Measurements from ENCODE around the gene BEX3.
"Not testable (repeated sequence)": the region's sequence is repeated elsewhere in the genome, so short reads cannot be mapped to it uniquely, and the experiment has no call there.

DNA sequence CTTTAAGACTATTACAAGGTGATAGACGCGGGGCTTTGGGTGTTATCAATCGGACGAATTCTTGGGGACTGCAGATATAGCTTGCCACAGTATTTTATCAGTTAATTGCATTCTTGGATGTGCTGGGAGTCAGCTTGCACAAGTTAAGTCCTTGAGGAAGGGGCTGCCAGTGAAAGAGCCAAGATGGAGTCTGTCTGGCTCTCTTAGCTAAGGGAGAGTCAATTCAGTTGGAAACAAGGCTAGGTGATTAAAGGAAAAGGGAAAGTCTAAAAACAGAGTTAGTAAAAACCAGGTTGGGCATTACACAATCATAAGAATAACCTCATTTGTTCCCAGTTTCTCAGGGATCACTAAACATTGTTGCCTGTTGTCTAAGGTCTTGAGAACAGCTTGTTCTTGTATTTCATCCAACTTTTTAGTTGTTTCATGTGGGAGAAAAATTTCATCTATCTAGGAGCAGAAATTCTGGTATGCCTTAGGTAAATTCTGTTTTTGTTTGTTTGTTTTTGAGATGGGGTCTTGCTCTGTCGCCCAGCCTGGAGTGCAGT, 9.0 kb downstream of the BEX3 start:
- TF ChIP-seq, protein P1, sequence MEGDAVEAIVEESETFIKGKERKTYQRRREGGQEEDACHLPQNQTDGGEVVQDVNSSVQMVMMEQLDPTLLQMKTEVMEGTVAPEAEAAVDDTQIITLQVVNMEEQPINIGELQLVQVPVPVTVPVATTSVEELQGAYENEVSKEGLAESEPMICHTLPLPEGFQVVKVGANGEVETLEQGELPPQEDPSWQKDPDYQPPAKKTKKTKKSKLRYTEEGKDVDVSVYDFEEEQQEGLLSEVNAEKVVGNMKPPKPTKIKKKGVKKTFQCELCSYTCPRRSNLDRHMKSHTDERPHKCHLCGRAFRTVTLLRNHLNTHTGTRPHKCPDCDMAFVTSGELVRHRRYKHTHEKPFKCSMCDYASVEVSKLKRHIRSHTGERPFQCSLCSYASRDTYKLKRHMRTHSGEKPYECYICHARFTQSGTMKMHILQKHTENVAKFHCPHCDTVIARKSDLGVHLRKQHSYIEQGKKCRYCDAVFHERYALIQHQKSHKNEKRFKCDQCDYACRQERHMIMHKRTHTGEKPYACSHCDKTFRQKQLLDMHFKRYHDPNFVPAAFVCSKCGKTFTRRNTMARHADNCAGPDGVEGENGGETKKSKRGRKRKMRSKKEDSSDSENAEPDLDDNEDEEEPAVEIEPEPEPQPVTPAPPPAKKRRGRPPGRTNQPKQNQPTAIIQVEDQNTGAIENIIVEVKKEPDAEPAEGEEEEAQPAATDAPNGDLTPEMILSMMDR (IDR thresholded peaks at IDR 0.05) = not testable (repeated sequence)
- not testable (repeated sequence) for TF ChIP-seq POLR2A (IDR thresholded peaks at IDR 0.05)
